ENCODE results near the gene ADGRF3. TPM values are rescaled to one million over a fixed set of nuclear protein-coding genes. Genes with fewer than 3 reads are reported as not detected.
A peak's percentile ranks its signal among the peaks of the same experiment; 100 is the strongest.

ADGRF3 gene
- total RNA-seq, 2 experiments from 2014 or later: 0.96 to 1.3 TPM

GRCh38 chr2:26344581-26345282 lies 1.9 kb downstream of the ADGRF3 start:
- H3K4me3 ChIP-seq (ENCODE audit: low read length): peak overlapping the region; percentile 96
- ChIA-PET POLR2A (interaction anchor here (1.2 to 4.7 kb wide), 10 partner anchors 8 to 1985 kb away, joined by 3 to 52 read pairs (median 6); partner anchors contain the start of genes ASXL2, HADHA, HADHB and ITSN2), CTCF (interaction anchor here (0.7 kb wide), 1 partner anchor 160 kb away, joined by 3 read pairs; no protein-coding TSS in a partner anchor)
- no peaks in the 10 kb centered on the region for H3K27me3 ChIP-seq (ENCODE audit: control insufficient read depth in 1 of 2, insufficient read depth in 2 of 2, low read length in 2 of 2)
- intact Hi-C loops (cut with DNase I, micrococcal nuclease): loop anchor here (5.0 to 10.0 kb wide), 9 partner anchors 42 to 1182 kb away; partner anchors contain the start of genes ASXL2 (in 2 of the 2), RAB10 (in 2 of the 2), CENPA (in 1 of the 2) and DTNB (in 1 of the 2)
- peaks cover 17% of the 10 kb centered on the region for H3K4me1 ChIP-seq (ENCODE audit: insufficient read depth, low read length)
- no peak for TF ChIP-seq CTCF (IDR thresholded peaks at IDR 0.05)
- no peaks in the 10 kb centered on the region for H3K9me3 ChIP-seq (ENCODE audit: control insufficient read depth in 1 of 2, insufficient read depth in 1 of 2, low read length in 2 of 2)
- no peaks in the 10 kb centered on the region for H3K36me3 ChIP-seq (ENCODE audit: insufficient read depth, low read length)
- H3K36me3 Mint-ChIP-seq (ENCODE audit: low read depth): peaks cover 21% of the 10 kb centered on the region
- peak overlapping the region; percentile 97 for H3K27ac Mint-ChIP-seq
- H3K27ac ChIP-seq (ENCODE audit: low read depth in 1 of 2, low read length in 2 of 2): peak overlapping the region; percentile 91 to 92
- ATAC-seq (ENCODE audit: poor library complexity): no peak
- no peaks in the 10 kb centered on the region for H3K9me3 Mint-ChIP-seq
- peak overlapping the region; percentile 97 for H3K4me3 Mint-ChIP-seq
- DNase-seq: peak in 4 of 14 experiments; percentile 6 to 31 (median 13)
- peaks cover 38% of the 10 kb centered on the region for H3K4me1 Mint-ChIP-seq (ENCODE audit: low read depth)
- H3K27me3 Mint-ChIP-seq: no peaks in the 10 kb centered on the region

GRCh38 chr2:26340831-26341230 lies 5.8 kb downstream of the ADGRF3 start:
- Histone ChIP-seq H3K27me3 (ENCODE audit: control insufficient read depth in 1 of 2, insufficient read depth in 2 of 2, low read length in 2 of 2) (no peaks in the 10 kb centered on the region), H3K4me3 (ENCODE audit: low read length) (no peak overlapping the region), H3K4me1 (ENCODE audit: insufficient read depth, low read length) (peaks cover 11% of the 10 kb centered on the region), H3K9me3 (ENCODE audit: control insufficient read depth in 1 of 2, insufficient read depth in 1 of 2, low read length in 2 of 2) (no peaks in the 10 kb centered on the region), H3K36me3 (ENCODE audit: insufficient read depth, low read length) (no peaks in the 10 kb centered on the region), H3K27ac (ENCODE audit: low read depth in 1 of 2, low read length in 2 of 2) (no peak overlapping the region)
- CTCF ChIA-PET: no interaction called here
- TF ChIP-seq CTCF (IDR thresholded peaks at IDR 0.05): no peak
- Mint-ChIP-seq H3K9me3 (no peaks in the 10 kb centered on the region), H3K4me3 (no peak overlapping the region), H3K4me1 (ENCODE audit: low read depth) (peaks cover 15% of the 10 kb centered on the region), H3K27me3 (no peaks in the 10 kb centered on the region), H3K36me3 (ENCODE audit: low read depth) (peaks cover 6% of the 10 kb centered on the region), H3K27ac (no peak overlapping the region)
- no peak for ATAC-seq (ENCODE audit: poor library complexity)
- POLR2A ChIA-PET: interaction anchor here (0.6 kb wide), 1 partner anchor 511 kb away, joined by 3 read pairs; no protein-coding TSS in a partner anchor
- DNase-seq: no peak
- intact Hi-C loops (cut with DNase I, micrococcal nuclease): loop anchor here in 1 of 2 experiments (5.0 to 10.0 kb wide), 4 partner anchors 39 to 666 kb away; partner anchors contain the start of genes CENPA, DTNB and RAB10

GRCh38 chr2:26337298-26337697 lies 9.3 kb downstream of the ADGRF3 start:
- H3K4me3 Mint-ChIP-seq: no peak overlapping the region
- H3K9me3 Mint-ChIP-seq: no peaks in the 10 kb centered on the region
- ChIA-PET CTCF (no interaction called here), POLR2A (interaction anchor here (0.8 to 2.9 kb wide), 2 partner anchors 8 to 60 kb away, joined by 3 to 9 read pairs; partner anchors contain the start of gene SELENOI)
- no peaks in the 10 kb centered on the region for H3K36me3 ChIP-seq (ENCODE audit: insufficient read depth, low read length)
- no peaks in the 10 kb centered on the region for H3K27me3 ChIP-seq (ENCODE audit: control insufficient read depth in 1 of 2, insufficient read depth in 2 of 2, low read length in 2 of 2)
- no peak overlapping the region for H3K27ac ChIP-seq (ENCODE audit: low read depth in 1 of 2, low read length in 2 of 2)
- H3K9me3 ChIP-seq (ENCODE audit: control insufficient read depth in 1 of 2, insufficient read depth in 1 of 2, low read length in 2 of 2): no peaks in the 10 kb centered on the region
- H3K4me3 ChIP-seq (ENCODE audit: low read length): no peak overlapping the region
- H3K36me3 Mint-ChIP-seq (ENCODE audit: low read depth): no peaks in the 10 kb centered on the region
- no peaks in the 10 kb centered on the region for H3K27me3 Mint-ChIP-seq
- no peak overlapping the region for H3K27ac Mint-ChIP-seq
- H3K4me1 Mint-ChIP-seq (ENCODE audit: low read depth): peaks cover 4% of the 10 kb centered on the region
- intact Hi-C loops (cut with DNase I, micrococcal nuclease): no loop called here
- ATAC-seq (ENCODE audit: poor library complexity): no peak
- no peak for TF ChIP-seq CTCF (IDR thresholded peaks at IDR 0.05)
- no peaks in the 10 kb centered on the region for H3K4me1 ChIP-seq (ENCODE audit: insufficient read depth, low read length)
- DNase-seq: no peak
